Activated T-helper 1 cell treated with anti-CD3 and anti-CD28 coated beads, Interleukin-2, amount 50 U/mL, for 16 hours (primary cell): ENCODE measurements around the gene THAP7.

Experiments
- DNase-seq, 2 donors: peaks; one replicate each; pipeline ENCODE4 v3.0.0-alpha.2; 2020; ENCODE audit warnings: low read depth in 1 of 2, low spot score in 1 of 2

The THAP7 gene

GRCh38 chr22:20994128-20994901 lies 7.6 kb downstream of the THAP7 start:
- DNase-seq = no peak

DNA sequence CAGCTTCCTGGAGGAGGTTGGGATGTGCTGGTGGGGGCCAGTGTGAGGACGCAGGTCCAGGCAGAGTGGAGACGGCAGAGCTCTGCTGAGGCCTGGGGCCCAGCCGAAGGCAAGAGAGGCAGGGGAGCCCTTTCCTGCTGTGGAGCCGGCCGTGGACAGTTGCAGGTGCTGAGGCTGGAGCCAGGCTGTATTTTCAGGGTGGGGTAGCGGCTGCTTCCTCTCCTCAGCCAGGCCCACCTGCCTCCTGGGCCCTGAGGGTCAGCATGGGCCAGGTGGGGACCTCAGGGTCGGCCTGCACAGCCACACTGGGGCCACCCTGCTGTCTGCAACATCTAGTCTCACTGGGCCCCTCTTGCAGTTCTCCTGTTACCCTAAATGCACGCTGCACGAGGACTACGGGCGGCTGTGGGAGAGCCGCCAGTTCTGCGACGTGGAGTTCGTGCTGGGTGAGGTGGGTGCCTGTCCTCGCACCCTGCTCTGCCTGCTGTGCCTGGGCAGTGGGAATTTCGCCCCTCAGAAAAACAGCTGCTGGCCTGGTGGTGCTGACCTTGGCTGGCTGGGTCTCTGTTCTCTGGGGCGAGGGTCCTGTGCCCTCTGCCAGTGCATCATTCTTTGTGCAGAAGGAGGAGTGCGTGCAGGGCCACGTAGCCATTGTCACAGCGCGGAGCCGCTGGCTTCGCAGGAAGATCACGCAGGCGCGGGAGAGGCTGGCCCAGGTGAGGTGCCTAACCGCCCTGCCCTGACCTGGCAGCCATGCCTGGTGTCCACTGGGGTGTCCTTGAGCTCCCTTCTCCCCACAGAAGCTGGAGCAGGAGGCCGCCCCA lies 8.4 kb downstream of the THAP7 start:
- no peak for DNase-seq

- DNase-seq = no peak
Measured at GRCh38 chr22:20992456-20993303, 9.2 kb downstream of the THAP7 start.

GRCh38 chr22:20992056-20992442 lies 9.9 kb downstream of the THAP7 start:
- DNase-seq = no peak

DNA sequence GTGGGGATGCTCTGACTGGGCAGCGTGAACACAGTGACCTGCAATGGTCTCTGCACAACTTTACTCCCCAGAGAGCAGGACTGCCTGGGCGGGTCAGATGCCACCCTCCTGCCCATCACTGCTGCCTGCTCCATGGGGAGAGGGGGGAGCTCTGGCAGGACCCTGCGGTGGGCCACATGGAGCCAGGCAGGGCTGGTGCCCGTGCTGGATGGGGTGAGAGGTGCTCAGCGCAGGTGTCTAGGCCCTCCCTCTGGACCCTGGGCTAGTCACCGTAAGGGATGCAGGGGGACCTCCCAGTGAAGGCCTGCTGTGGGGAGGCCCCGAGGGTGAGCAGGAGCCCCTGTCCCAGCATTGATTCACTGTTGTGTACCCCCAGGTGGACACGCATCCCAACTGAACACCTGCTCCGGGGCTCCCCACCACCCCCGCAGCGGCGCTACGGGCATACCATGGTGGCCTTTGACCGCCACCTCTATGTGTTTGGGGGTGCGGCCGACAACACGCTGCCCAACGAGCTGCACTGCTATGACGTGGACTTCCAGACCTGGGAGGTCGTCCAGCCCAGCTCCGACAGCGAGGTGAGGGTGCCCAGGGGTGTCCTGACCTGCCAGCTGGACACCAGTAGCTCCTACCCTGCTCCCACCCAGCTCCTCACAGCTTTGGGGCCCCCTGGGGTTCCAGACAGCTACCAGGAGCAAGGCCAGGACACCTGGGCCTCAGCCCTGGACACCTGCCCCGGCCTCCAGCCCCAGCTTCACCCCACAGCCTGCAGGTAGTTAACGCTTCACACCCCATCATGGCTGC lies 10.5 kb downstream of the THAP7 start:
- no peak for DNase-seq

DNA sequence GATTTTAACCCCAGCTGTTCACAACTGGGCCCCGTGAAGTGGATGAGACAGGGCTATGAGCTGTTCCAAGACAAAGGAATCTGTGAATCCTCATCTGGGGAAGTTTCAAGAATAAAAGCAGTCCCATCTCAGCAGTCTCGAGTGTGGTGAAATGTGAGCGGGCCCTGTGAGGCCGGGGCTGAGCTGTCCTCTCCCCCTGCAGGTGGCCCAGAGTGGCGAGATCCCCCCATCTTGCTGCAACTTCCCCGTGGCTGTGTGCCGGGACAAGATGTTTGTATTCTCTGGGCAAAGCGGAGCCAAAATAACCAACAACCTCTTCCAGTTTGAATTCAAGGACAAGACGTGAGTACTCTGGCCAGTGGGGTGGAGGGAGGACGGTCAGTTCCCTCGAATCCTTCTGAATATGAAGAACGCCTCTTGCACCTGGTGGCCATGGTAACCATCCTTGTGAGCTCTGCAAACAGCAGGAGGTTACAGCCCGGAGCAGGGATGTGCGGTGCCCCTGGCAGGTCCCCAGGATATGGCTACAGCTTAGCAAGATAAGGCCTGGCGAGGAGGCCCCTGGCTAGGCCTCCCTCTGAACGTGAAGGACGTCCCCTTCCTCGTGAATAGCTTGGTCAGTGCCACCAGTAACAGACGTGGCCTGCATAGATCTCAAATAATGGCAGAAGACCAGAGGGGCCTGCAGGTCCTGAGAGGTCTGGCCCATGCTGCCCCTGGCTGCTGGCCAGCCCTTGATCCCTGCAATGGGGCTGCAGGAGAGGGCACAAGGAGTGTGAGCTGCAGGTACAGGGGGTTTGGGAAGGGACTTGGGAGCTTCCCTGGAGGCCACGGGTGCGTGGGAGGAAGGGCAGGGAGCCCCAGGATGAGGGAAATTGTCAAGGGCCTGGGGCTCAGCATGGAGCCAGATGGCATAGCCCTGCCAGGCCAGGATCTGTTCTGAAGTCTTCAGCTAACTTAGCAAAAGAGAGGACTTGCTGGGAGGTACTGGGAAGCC lies 11.4 kb downstream of the THAP7 start:
- DNase-seq = no peak

- no peak for DNase-seq
Measured at GRCh38 chr22:20989323-20990138, 12.4 kb downstream of the THAP7 start.

DNA sequence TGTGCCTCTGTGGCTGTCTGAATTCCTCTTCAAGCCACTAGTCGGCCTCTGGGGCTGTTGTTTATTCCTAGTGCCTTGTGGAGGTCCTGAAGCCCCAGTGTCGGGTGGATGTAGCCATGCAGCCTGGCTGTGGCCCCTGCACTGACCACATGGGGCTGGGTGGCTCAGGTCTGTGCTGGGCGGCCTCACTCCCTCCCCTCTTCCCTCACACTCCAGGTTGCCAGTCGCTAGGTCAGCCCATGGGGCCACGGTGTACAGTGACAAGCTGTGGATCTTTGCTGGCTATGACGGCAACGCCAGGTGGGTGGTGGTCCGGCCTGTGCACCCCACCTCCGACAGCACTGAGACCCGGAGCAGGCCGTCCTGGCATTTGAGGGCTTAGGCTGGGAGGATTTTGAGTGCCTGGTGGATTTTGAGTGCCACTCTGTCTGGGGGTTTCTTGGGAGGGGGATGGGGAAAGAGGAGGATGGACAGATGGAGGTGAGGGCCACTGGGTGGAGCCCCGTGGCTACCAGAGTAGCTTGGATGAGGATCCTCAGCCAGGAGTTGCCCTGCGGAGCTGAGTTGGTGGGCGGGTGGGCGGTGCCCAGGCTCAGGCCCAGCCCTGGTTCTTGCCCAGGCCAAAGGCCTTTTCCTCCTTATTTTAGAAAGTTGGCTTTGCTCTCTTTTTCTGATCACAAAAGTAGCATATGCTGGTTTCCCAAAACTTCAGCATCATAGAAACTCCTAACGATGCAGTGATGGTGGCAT lies 13.2 kb downstream of the THAP7 start:
- no peak for DNase-seq

DNA sequence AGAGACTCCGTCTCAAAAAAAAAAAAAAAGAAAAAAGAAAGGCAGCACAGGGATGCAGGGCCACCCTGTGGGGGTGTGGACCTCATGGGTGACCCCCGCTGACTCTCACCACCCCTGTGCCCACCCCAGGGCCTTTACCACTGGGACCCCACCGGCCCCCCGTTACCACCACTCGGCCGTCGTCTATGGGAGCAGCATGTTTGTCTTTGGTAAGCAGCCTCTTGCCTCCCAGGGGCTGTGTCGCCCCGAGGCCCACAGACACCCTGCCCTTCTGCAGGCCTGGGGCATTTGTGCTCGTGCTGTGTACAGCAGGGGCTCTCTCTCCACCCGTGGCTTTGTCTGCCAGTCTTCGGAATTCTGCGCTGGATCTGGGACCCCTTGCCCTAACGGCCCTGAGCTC lies 14.5 kb downstream of the THAP7 start:
- DNase-seq = no peak

GRCh38 chr22:20986365-20986764 lies 15.6 kb downstream of the THAP7 start:
- DNase-seq = no peak

- no peak for DNase-seq
Measured at GRCh38 chr22:20985720-20986119, 16.2 kb downstream of the THAP7 start.

- no peak for DNase-seq
Measured at GRCh38 chr22:20983081-20983771, 18.7 kb downstream of the THAP7 start.

GRCh38 chr22:20982563-20982882 lies 19.4 kb downstream of the THAP7 start:
- DNase-seq = no peak

GRCh38 chr22:20981787-20982562 lies 19.9 kb downstream of the THAP7 start, which contains the start of gene LZTR1:
Gene LZTR1, plus strand, starts transcription at chr22:20982297. Its CDS starts 75 bp downstream, at chr22:20982372.
- DNase-seq = peak; percentile 39 to 51

GRCh38 chr22:20980938-20981722 lies 20.8 kb downstream of the THAP7 start:
- no peak for DNase-seq

- no peak for DNase-seq
Measured at GRCh38 chr22:20980523-20980922, 21.4 kb downstream of the THAP7 start.
